Measurements from ENCODE around the gene CABLES2. TPM values are rescaled to one million over a fixed set of nuclear protein-coding genes. Genes with fewer than 3 reads are reported as not detected.

Gene CABLES2
- total RNA-seq, 4 donors from 2014 or later = 0.29 to 10.6 (median 2.6) TPM

DNA sequence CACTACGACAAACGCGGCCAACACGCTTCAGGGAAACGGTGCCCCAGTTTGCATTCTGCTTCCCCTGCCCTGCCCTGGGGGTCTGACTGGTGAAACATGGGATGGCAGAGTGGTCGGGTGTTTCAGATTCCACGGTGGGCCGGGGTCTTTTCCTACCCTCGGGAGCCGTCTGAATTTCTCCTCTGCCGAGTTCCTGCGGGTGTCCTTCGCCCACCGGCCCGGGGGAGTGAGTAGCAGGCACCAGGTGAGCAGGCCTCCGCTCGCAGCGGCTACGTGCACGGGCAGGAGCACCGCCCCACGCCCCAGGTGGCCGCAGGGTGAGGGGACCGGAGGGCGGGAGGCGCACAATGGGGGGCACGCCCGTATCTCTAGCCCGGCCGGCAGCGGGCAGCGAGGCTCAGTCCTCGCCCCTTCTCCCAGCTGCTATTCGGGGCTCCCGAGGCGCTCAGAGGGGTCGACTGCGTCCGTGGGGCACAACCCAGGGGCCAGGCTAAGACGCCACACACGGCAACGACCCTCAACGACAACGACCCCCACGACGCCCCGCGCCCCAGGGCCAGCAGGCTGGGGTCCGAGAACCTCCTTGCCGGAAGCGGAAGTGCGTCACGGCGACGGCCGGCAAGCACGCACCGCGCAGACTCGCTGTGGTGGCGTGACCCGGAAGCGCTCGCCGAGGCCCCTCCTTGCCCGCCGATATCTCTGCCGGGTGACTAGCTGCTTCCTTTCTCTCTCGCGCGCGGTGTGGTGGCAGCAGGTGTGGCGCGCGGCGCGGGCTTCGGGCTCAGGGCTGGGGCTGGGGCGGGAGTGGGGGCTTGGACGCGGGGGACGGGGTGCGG lies 20.5 kb downstream of the CABLES2 start, which contains the start of gene RPS21:
RPS21 (plus strand) TSS at position 721 of the 836 bp plus-strand sequence. CDS start 236 bp downstream, outside the sequence.
- TF ChIP-seq, protein P1, sequence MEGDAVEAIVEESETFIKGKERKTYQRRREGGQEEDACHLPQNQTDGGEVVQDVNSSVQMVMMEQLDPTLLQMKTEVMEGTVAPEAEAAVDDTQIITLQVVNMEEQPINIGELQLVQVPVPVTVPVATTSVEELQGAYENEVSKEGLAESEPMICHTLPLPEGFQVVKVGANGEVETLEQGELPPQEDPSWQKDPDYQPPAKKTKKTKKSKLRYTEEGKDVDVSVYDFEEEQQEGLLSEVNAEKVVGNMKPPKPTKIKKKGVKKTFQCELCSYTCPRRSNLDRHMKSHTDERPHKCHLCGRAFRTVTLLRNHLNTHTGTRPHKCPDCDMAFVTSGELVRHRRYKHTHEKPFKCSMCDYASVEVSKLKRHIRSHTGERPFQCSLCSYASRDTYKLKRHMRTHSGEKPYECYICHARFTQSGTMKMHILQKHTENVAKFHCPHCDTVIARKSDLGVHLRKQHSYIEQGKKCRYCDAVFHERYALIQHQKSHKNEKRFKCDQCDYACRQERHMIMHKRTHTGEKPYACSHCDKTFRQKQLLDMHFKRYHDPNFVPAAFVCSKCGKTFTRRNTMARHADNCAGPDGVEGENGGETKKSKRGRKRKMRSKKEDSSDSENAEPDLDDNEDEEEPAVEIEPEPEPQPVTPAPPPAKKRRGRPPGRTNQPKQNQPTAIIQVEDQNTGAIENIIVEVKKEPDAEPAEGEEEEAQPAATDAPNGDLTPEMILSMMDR (IDR thresholded peaks at IDR 0.05) = peak in 2 of 4 experiments; percentile 14 to 54
- TF ChIP-seq POLR2A (IDR thresholded peaks at IDR 0.05) = peak; percentile 56 to 87
- intact Hi-C loops (cut with DNase I; ENCODE audit: low total_unique reads) = no loop called here
- H3K4me3 ChIP-seq = peak within 1 kb of the TSS; percentile 95 to 96
- peak within 1 kb of the TSS; percentile 91 to 96 for H3K27ac ChIP-seq
- no peaks in the 10 kb centered on the region for H3K36me3 ChIP-seq
- DNase-seq = peak; percentile 92 to 93
- H3K27me3 ChIP-seq = no peaks in the 10 kb centered on the region
- H3K9me3 ChIP-seq = no peaks in the 10 kb centered on the region
- peaks cover 5 to 7% of the 10 kb centered on the region in 2 donors for H3K4me1 ChIP-seq

DNA sequence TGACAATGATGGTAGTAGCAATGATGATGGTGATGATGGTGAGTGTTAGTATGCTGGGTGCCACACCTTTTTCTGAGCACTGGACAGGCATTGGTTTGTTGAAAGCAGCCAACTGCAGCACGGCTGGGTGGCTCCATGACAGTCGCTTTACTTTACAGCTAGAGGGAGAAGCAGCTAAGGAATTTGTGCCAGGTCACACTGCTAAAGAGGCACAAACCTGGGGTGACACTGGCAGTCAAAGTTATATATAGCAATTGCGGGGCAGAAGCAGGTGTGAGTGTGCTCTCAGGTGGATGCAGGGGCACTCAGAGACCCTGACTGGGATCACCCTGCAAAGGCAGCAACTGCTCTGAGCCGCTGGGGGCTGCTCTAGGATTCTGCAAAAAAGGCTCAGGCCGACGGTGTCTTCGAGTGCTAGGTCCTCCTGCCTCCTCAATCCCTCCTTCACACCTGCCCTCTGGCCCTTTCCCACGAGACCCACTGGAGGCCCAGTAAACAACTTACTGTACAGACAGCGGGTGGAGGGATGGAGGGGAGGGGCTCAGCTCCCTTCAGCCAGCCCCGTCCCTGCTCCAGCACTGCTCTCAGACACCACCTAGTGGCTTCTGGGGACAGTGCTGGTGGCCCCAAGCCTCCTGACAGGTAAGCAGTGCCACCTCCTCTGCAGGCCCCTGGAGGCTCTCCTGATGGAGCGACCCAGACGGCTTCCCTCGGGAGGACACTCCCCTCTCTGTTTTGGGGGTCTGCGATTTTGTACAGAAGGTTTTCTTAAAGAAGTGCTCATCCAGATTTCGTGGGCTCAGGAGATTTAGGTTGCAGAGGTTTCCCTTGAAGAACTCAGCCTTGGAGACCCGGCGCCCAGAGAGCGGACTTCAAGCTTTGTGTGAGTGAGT lies 24.5 kb downstream of the CABLES2 start:
- DNase-seq = peak; percentile 70 to 77
- Histone ChIP-seq H3K4me1 (peaks cover 0 to 2% of the 10 kb centered on the region in 2 donors), H3K27ac (peak overlapping the region; percentile 34 to 50)

DNA sequence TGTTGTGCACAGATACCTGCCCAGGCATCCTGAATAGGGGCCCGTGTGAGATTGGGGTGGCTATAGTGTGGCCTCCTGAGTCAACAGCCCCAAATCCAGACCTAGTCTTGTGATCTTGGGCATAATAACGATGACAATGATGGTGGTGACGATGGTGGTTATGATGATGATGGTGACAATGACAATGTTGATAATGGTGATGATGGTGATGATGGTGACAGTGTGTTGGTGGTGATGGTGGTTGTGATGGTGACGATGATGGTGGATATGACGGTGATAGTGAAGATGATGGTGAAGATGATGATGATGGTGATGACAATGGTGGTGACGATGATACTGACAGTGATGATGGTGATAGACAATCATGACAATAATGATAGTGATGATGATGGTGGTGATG lies 25.2 kb downstream of the CABLES2 start:
- TF ChIP-seq, protein P1 (IDR thresholded peaks at IDR 0.05) = no peak
- no peak for TF ChIP-seq POLR2A (IDR thresholded peaks at IDR 0.05)
- H3K4me1 ChIP-seq = peaks cover 0 to under 1% of the 10 kb centered on the region in 2 donors

More for the DNA sequence above, 24.5 kb downstream of the CABLES2 start:
- Histone ChIP-seq H3K4me3 (no peak overlapping the region), H3K36me3 (no peaks in the 10 kb centered on the region), H3K9me3 (no peaks in the 10 kb centered on the region), H3K27me3 (no peaks in the 10 kb centered on the region)
- intact Hi-C loops (cut with DNase I; ENCODE audit: low total_unique reads) = no loop called here
- TF ChIP-seq, protein P1 (IDR thresholded peaks at IDR 0.05) = peak; percentile 89 to 93 (median 92)
- TF ChIP-seq POLR2A (IDR thresholded peaks at IDR 0.05) = peak in 1 of 2 donors; percentile 9

DNA sequence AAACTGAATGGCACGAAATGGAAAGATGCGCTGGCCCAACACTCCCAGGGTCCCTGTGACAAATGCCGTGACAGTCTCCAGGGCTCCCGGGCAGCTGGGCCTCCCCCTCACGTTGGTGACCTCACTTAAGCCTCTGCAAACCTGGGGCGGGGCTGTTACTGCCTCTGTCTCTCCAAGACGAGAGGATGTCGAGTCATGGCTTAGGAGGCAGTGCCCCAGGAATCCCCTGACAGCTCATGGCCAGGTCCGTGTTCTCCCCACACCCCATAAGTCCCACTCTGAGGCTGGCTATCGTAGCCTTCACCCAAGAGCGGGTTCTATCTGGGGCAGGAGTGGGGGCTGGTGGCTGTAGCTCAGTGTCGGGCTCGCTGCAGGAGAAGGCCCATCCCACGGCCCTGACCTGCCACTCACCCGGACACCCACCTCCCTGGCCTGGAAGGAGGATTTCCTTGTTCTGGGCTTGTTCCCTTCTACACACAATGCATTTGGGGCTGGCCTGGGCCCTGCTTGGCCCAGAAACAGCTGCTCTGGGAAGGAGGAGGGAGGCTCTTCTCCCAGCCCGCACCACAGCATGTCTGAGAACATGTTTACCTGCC lies 25.8 kb downstream of the CABLES2 start:
- DNase-seq = peak in 1 of 2 donors; percentile 49
- no peaks in the 10 kb centered on the region for H3K27me3 ChIP-seq
- intact Hi-C loops (cut with DNase I; ENCODE audit: low total_unique reads) = no loop called here
- peak overlapping the region; percentile 63 to 64 for H3K27ac ChIP-seq
- H3K4me1 ChIP-seq = peaks cover 0 to 5% of the 10 kb centered on the region in 2 donors
- TF ChIP-seq, protein P1 (IDR thresholded peaks at IDR 0.05) = no peak
- TF ChIP-seq POLR2A (IDR thresholded peaks at IDR 0.05) = no peak
- no peak overlapping the region for H3K4me3 ChIP-seq
- no peaks in the 10 kb centered on the region for H3K36me3 ChIP-seq
- H3K9me3 ChIP-seq = no peaks in the 10 kb centered on the region

More for the DNA sequence above, 25.2 kb downstream of the CABLES2 start:
- no peaks in the 10 kb centered on the region for H3K36me3 ChIP-seq
- H3K27me3 ChIP-seq = no peaks in the 10 kb centered on the region
- no peak for DNase-seq
- H3K9me3 ChIP-seq = no peaks in the 10 kb centered on the region
- peak overlapping the region; percentile 40 to 64 for H3K27ac ChIP-seq
- no peak overlapping the region for H3K4me3 ChIP-seq
- intact Hi-C loops (cut with DNase I; ENCODE audit: low total_unique reads) = no loop called here

Data from uterus (tissue), 4 donors.